HCT116 (cell line): ENCODE measurements around the gene PDE4D.

ENCODE experiments used
- ATF3 ChIP-seq: IDR thresholded peaks from 2 replicates; pipeline ENCODE4 v1.6.1; 2012
- EGR1 ChIP-seq: IDR thresholded peaks from 2 replicates; pipeline ENCODE4 v1.6.1; 2012; ENCODE audit warnings: low read depth
- EZH2 ChIP-seq: fragments of 200-600 bp; sonication (generic); IDR thresholded peaks from 2 replicates; pipeline ENCODE4 v1.6.1; 2017; ENCODE audit warnings: antibody characterized with exemption, mixed run types
- EZH2phosphoT487 ChIP-seq: fragments of 200-600 bp; IDR thresholded peaks from 2 replicates; pipeline ENCODE4 v1.6.1; 2018; ENCODE audit warnings: antibody characterized with exemption, borderline replicate concordance
- POLR2A ChIP-seq: IDR thresholded peaks from 2 replicates; pipeline ENCODE4 v1.7.0; 2011; ENCODE audit warnings: borderline replicate concordance; ENCODE audit not compliant: insufficient read depth, insufficient read length; ENCODE audit errors: extremely low read depth
- POLR2AphosphoS5 ChIP-seq: IDR thresholded peaks from 2 replicates; pipeline ENCODE4 v1.6.1; 2011; ENCODE audit warnings: mild to moderate bottlenecking, low read depth, low read length, moderate library complexity
- REST ChIP-seq: IDR thresholded peaks from 2 replicates; pipeline ENCODE4 v1.6.1; 2012; ENCODE audit warnings: low read depth
- TF ChIP-seq, protein P1 (sequence below), 3 experiments: fragments of 200-600 bp in 1 of 3; sonication (generic) in 1 of 3; IDR thresholded peaks in 2 of 3; conservative IDR thresholded peaks in 1 of 3; 2 replicates each; pipeline ENCODE4 v1.5.1; 2012 to 2017; ENCODE audit warnings: low read depth in 2 of 3, low read length in 2 of 3, antibody characterized with exemption in 1 of 3, borderline replicate concordance in 1 of 3, control low read depth in 1 of 3, mild to moderate bottlenecking in 1 of 3, mixed read lengths in 1 of 3, mixed run types in 1 of 3, moderate library complexity in 1 of 3; ENCODE audit not compliant: insufficient read depth in 1 of 3

GRCh38 chr5:59763541-59763940, 130.0 kb downstream of the PDE4D start:
- no peak for TF ChIP-seq ATF3
- TF ChIP-seq POLR2AphosphoS5 = no peak
- no peak for TF ChIP-seq POLR2A
- no peak for TF ChIP-seq REST
- no peak for TF ChIP-seq EZH2phosphoT487
- TF ChIP-seq EZH2 = no peak
- TF ChIP-seq EGR1 = no peak
- TF ChIP-seq, protein P1, sequence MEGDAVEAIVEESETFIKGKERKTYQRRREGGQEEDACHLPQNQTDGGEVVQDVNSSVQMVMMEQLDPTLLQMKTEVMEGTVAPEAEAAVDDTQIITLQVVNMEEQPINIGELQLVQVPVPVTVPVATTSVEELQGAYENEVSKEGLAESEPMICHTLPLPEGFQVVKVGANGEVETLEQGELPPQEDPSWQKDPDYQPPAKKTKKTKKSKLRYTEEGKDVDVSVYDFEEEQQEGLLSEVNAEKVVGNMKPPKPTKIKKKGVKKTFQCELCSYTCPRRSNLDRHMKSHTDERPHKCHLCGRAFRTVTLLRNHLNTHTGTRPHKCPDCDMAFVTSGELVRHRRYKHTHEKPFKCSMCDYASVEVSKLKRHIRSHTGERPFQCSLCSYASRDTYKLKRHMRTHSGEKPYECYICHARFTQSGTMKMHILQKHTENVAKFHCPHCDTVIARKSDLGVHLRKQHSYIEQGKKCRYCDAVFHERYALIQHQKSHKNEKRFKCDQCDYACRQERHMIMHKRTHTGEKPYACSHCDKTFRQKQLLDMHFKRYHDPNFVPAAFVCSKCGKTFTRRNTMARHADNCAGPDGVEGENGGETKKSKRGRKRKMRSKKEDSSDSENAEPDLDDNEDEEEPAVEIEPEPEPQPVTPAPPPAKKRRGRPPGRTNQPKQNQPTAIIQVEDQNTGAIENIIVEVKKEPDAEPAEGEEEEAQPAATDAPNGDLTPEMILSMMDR (IDR thresholded peaks at IDR 0.05 in 2 of 3, conservative IDR thresholded peaks at IDR 0.05 in 1 of 3; ENCODE audit: borderline replicate concordance in 1 of 3, insufficient read depth in 1 of 3, low read depth in 2 of 3, low read length in 2 of 3) = no peak
